Measurements from ENCODE around the gene SMOC1.

The SMOC1 gene

GRCh38 chr14:70045844-70046535 lies 166.8 kb downstream of the SMOC1 start:
- TF ChIP-seq ZNF274 (IDR thresholded peaks at IDR 0.05; ENCODE audit: low read depth, low read length) = no peak

GRCh38 chr14:70047598-70048312 lies 168.5 kb downstream of the SMOC1 start:
- H3K4me3 ChIP-seq (ENCODE audit: low read length) = no peak overlapping the region
- TF ChIP-seq ZNF274 (IDR thresholded peaks at IDR 0.05; ENCODE audit: low read depth, low read length) = no peak

More at GRCh38 chr14:70045844-70046535, 166.8 kb downstream of the SMOC1 start:
- no peak overlapping the region for H3K4me3 ChIP-seq (ENCODE audit: low read length)

- no peak overlapping the region for H3K4me3 ChIP-seq (ENCODE audit: low read length)
- TF ChIP-seq ZNF274 (IDR thresholded peaks at IDR 0.05; ENCODE audit: low read depth, low read length) = no peak
These were observed 169.1 kb downstream of the SMOC1 start for GRCh38 chr14:70048313-70048654.

- no peak overlapping the region for H3K4me3 ChIP-seq (ENCODE audit: low read length)
- TF ChIP-seq ZNF274 (IDR thresholded peaks at IDR 0.05; ENCODE audit: low read depth, low read length) = no peak
These were observed 170.4 kb downstream of the SMOC1 start for GRCh38 chr14:70049605-70050004.

GRCh38 chr14:70050136-70050535 lies 170.9 kb downstream of the SMOC1 start:
- H3K4me3 ChIP-seq (ENCODE audit: low read length) = no peak overlapping the region
- TF ChIP-seq ZNF274 (IDR thresholded peaks at IDR 0.05; ENCODE audit: low read depth, low read length) = no peak

- H3K4me3 ChIP-seq (ENCODE audit: low read length) = no peak overlapping the region
- TF ChIP-seq ZNF274 (IDR thresholded peaks at IDR 0.05; ENCODE audit: low read depth, low read length) = no peak
These were observed 173.8 kb downstream of the SMOC1 start for GRCh38 chr14:70052990-70053389.

- no peak overlapping the region for H3K4me3 ChIP-seq (ENCODE audit: low read length)
- no peak for TF ChIP-seq ZNF274 (IDR thresholded peaks at IDR 0.05; ENCODE audit: low read depth, low read length)
These were observed 178.4 kb downstream of the SMOC1 start for GRCh38 chr14:70057519-70058136.

- no peak for TF ChIP-seq ZNF274 (IDR thresholded peaks at IDR 0.05; ENCODE audit: low read depth, low read length)
- no peak overlapping the region for H3K4me3 ChIP-seq (ENCODE audit: low read length)
These were observed 180.3 kb downstream of the SMOC1 start for GRCh38 chr14:70059545-70059944.

- no peak overlapping the region for H3K4me3 ChIP-seq (ENCODE audit: low read length)
- no peak for TF ChIP-seq ZNF274 (IDR thresholded peaks at IDR 0.05; ENCODE audit: low read depth, low read length)
These were observed 181.9 kb downstream of the SMOC1 start for GRCh38 chr14:70061108-70061507.

GRCh38 chr14:70064136-70064865 lies 185.1 kb downstream of the SMOC1 start:
- H3K4me3 ChIP-seq (ENCODE audit: low read length) = no peak overlapping the region
- TF ChIP-seq ZNF274 (IDR thresholded peaks at IDR 0.05; ENCODE audit: low read depth, low read length) = no peak

- TF ChIP-seq ZNF274 (IDR thresholded peaks at IDR 0.05; ENCODE audit: low read depth, low read length) = no peak
- no peak overlapping the region for H3K4me3 ChIP-seq (ENCODE audit: low read length)
These were observed 188.6 kb downstream of the SMOC1 start for GRCh38 chr14:70067810-70068209.

- no peak overlapping the region for H3K4me3 ChIP-seq (ENCODE audit: low read length)
- no peak for TF ChIP-seq ZNF274 (IDR thresholded peaks at IDR 0.05; ENCODE audit: low read depth, low read length)
These were observed 190.0 kb downstream of the SMOC1 start for GRCh38 chr14:70069186-70069585.

- TF ChIP-seq ZNF274 (IDR thresholded peaks at IDR 0.05; ENCODE audit: low read depth, low read length) = no peak
- H3K4me3 ChIP-seq (ENCODE audit: low read length) = no peak overlapping the region
These were observed 194.8 kb downstream of the SMOC1 start for GRCh38 chr14:70073924-70074566.

- H3K4me3 ChIP-seq (ENCODE audit: low read length) = no peak overlapping the region
- no peak for TF ChIP-seq ZNF274 (IDR thresholded peaks at IDR 0.05; ENCODE audit: low read depth, low read length)
These were observed 197.8 kb downstream of the SMOC1 start for GRCh38 chr14:70077005-70077404.

All from GM08714 (cell line).